ENCODE data around the gene CTSV.
A peak's percentile ranks its signal among the peaks of the same experiment; 100 is the strongest.
"Not testable (repeated sequence)": the region's sequence is repeated elsewhere in the genome, so short reads cannot be mapped to it uniquely, and the experiment has no call there.

Gene CTSV
- total RNA-seq = 0.49 to 0.97 reads per million in 2 donors

- peak; percentile 48 for DNase-seq
Measured at GRCh38 chr9:97038611-97039513, at the start of gene CTSV. CTSV (minus strand) TSS chr9:97039142; CDS start chr9:97038043, 1,099 bp downstream.

- not testable (repeated sequence) for DNase-seq
Measured at GRCh38 chr9:97087668-97088215, 48.8 kb upstream of the CTSV start.

- not testable (repeated sequence) for DNase-seq
Measured at GRCh38 chr9:97084562-97084991, 45.6 kb upstream of the CTSV start.

- DNase-seq = no peak
Measured at GRCh38 chr9:97078362-97078761, 39.4 kb upstream of the CTSV start.

- no peak for DNase-seq
Measured at GRCh38 chr9:97077452-97078295, 38.7 kb upstream of the CTSV start.

GRCh38 chr9:97076731-97077451 lies 37.9 kb upstream of the CTSV start:
- not testable (repeated sequence) for DNase-seq

GRCh38 chr9:97076238-97076637 lies 37.3 kb upstream of the CTSV start:
- no peak for DNase-seq

- DNase-seq = no peak
Measured at GRCh38 chr9:97075289-97075985, 36.5 kb upstream of the CTSV start.

- no peak for DNase-seq
Measured at GRCh38 chr9:97073506-97073905, 34.6 kb upstream of the CTSV start.

- no peak for DNase-seq
Measured at GRCh38 chr9:97072285-97072776, 33.4 kb upstream of the CTSV start.

GRCh38 chr9:97070325-97070724 lies 31.4 kb upstream of the CTSV start:
- not testable (repeated sequence) for DNase-seq

- no peak for DNase-seq
Measured at GRCh38 chr9:97067490-97067889, 28.5 kb upstream of the CTSV start.

GRCh38 chr9:97064176-97064575 lies 25.2 kb upstream of the CTSV start:
- DNase-seq = no peak

- DNase-seq = no peak
Measured at GRCh38 chr9:97060796-97061195, 21.9 kb upstream of the CTSV start.

- DNase-seq = no peak
Measured at GRCh38 chr9:97059626-97060025, 20.7 kb upstream of the CTSV start.

- no peak for DNase-seq
Measured at GRCh38 chr9:97057651-97058050, 18.7 kb upstream of the CTSV start.

GRCh38 chr9:97055891-97056290 lies 16.9 kb upstream of the CTSV start:
- not testable (repeated sequence) for DNase-seq

- DNase-seq = no peak
Measured at GRCh38 chr9:97053717-97054116, 14.8 kb upstream of the CTSV start.

- DNase-seq = no peak
Measured at GRCh38 chr9:97052735-97053134, 13.8 kb upstream of the CTSV start.

- DNase-seq = no peak
Measured at GRCh38 chr9:97046228-97046627, 7.3 kb upstream of the CTSV start.

- DNase-seq = no peak
Measured at GRCh38 chr9:97045300-97045699, 6.4 kb upstream of the CTSV start.

- no peak for DNase-seq
Measured at GRCh38 chr9:97041898-97042297, 3.0 kb upstream of the CTSV start.
